KMS-11 (cell line): ENCODE results near the gene RAB40C.
"Not testable (repeated sequence)": the region's sequence is repeated elsewhere in the genome, so short reads cannot be mapped to it uniquely, and the experiment has no call there.

ENCODE experiments used
- H2AFZ ChIP-seq: fragments of 200-600 bp; sonication (generic); 2 replicates; pipeline ENCODE4 v1.6.1; 2016; ENCODE audit warnings: antibody characterized with exemption, mixed run types, low read depth
- H3K27ac ChIP-seq: fragments of 200-600 bp; sonication (generic); 2 replicates; pipeline ENCODE4 v1.6.1; 2016; ENCODE audit warnings: mild to moderate bottlenecking, mixed run types
- H3K27me3 ChIP-seq: fragments of 200-600 bp; sonication (generic); 2 replicates; pipeline ENCODE4 v1.6.1; 2017; ENCODE audit warnings: mild to moderate bottlenecking, low read depth, mixed run types, moderate library complexity; ENCODE audit not compliant: insufficient read depth
- H3K36me3 ChIP-seq: fragments of 200-600 bp; sonication (generic); 2 replicates; pipeline ENCODE4 v1.6.1; 2017; ENCODE audit warnings: mild to moderate bottlenecking, mixed run types; ENCODE audit not compliant: insufficient read depth
- H3K4me1 ChIP-seq: fragments of 200-600 bp; sonication (generic); 2 replicates; pipeline ENCODE4 v1.6.1; 2016; ENCODE audit warnings: mild to moderate bottlenecking, low read depth, mixed run types; ENCODE audit not compliant: poor library complexity, severe bottlenecking
- H3K4me2 ChIP-seq: fragments of 200-600 bp; sonication (generic); 2 replicates; pipeline ENCODE4 v1.7.0; 2016; ENCODE audit warnings: mild to moderate bottlenecking, mixed run types
- H3K4me3 ChIP-seq: fragments of 200-600 bp; sonication (generic); IDR thresholded peaks from 2 replicates; pipeline ENCODE4 v1.6.1; 2017; ENCODE audit warnings: low read depth, low read length, mixed read lengths; ENCODE audit not compliant: insufficient read depth
- H3K79me2 ChIP-seq: fragments of 200-600 bp; sonication (generic); 2 replicates; pipeline ENCODE4 v1.6.1; 2016; ENCODE audit warnings: low read depth, mixed run types; ENCODE audit not compliant: insufficient read depth
- H3K9ac ChIP-seq: fragments of 200-600 bp; sonication (generic); 2 replicates; pipeline ENCODE4 v1.6.1; 2016; ENCODE audit warnings: mild to moderate bottlenecking, mixed run types
- H4K20me1 ChIP-seq: fragments of 200-600 bp; sonication (generic); 2 replicates; pipeline ENCODE4 v1.6.1; 2016; ENCODE audit warnings: mild to moderate bottlenecking, mixed run types; ENCODE audit not compliant: insufficient read depth
- TF ChIP-seq, protein P1 (sequence below): fragments of 200-600 bp; sonication (generic); conservative IDR thresholded peaks from 2 replicates; pipeline ENCODE4 v1.6.1; 2017; ENCODE audit warnings: low read depth, mild to moderate bottlenecking, antibody characterized with exemption, low read length, moderate library complexity, mixed read lengths

RAB40C gene

DNA sequence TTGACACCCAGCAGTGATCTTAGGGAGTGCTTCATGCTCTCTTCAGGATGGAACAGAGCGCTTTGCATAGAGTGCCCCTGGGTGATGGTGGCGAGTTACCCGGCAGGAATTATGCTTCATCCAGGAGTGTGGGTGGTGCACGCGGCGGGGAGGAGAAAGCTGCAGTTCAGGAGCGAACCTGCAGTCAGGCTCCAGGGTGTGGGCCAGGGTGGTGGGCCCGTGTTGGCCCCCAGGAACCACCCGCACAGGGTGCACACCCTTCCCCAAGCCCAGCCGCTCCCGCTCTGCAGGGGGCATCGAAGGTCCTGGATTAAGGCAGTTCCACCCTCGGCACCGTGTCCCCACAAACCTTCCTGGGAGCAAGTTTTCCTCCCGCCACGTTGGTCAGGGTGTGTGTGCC, 3.9 kb downstream of the RAB40C start:
- Histone ChIP-seq H3K36me3 (no peaks in the 10 kb centered on the region), H3K79me2 (peaks cover 30% of the 10 kb centered on the region), H3K4me2 (no peak overlapping the region), H4K20me1 (no peaks in the 10 kb centered on the region), H3K9ac (no peak overlapping the region), H3K27me3 (no peaks in the 10 kb centered on the region), H3K27ac (no peak overlapping the region), H3K4me1 (peaks cover 7% of the 10 kb centered on the region), H2AFZ (no peak overlapping the region), H3K4me3 (no peak overlapping the region)
- TF ChIP-seq, protein P1, sequence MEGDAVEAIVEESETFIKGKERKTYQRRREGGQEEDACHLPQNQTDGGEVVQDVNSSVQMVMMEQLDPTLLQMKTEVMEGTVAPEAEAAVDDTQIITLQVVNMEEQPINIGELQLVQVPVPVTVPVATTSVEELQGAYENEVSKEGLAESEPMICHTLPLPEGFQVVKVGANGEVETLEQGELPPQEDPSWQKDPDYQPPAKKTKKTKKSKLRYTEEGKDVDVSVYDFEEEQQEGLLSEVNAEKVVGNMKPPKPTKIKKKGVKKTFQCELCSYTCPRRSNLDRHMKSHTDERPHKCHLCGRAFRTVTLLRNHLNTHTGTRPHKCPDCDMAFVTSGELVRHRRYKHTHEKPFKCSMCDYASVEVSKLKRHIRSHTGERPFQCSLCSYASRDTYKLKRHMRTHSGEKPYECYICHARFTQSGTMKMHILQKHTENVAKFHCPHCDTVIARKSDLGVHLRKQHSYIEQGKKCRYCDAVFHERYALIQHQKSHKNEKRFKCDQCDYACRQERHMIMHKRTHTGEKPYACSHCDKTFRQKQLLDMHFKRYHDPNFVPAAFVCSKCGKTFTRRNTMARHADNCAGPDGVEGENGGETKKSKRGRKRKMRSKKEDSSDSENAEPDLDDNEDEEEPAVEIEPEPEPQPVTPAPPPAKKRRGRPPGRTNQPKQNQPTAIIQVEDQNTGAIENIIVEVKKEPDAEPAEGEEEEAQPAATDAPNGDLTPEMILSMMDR = no peak

DNA sequence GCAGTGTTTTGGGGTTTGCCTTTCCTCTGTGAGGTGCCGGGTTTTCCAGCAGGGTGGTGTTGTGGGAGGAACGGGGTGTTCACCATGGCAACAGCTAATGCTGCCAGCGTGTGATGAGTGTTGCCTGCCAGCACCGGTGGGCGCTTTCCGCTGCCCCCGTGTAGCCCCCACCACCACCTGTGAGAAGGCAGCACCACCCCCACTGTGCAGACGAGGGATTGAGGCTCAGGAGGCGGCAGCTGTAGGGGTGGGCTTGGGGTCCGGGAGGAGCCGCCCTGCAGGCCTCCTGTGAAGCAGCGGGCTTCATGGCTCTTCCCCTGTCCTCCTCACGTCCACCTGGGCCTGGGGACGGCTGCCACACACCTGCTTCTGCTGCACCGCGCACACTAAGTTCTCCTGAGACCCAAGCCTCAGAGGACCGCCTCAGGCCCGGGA, 5.2 kb downstream of the RAB40C start:
- H2AFZ ChIP-seq = no peak overlapping the region
- peaks cover 7% of the 10 kb centered on the region for H3K4me1 ChIP-seq
- no peak overlapping the region for H3K4me2 ChIP-seq
- no peak overlapping the region for H3K27ac ChIP-seq
- no peaks in the 10 kb centered on the region for H3K36me3 ChIP-seq
- TF ChIP-seq, protein P1 = no peak
- no peaks in the 10 kb centered on the region for H3K27me3 ChIP-seq
- peaks cover 30% of the 10 kb centered on the region for H3K79me2 ChIP-seq
- H3K9ac ChIP-seq = no peak overlapping the region
- no peak overlapping the region for H3K4me3 ChIP-seq
- H4K20me1 ChIP-seq = no peaks in the 10 kb centered on the region

DNA sequence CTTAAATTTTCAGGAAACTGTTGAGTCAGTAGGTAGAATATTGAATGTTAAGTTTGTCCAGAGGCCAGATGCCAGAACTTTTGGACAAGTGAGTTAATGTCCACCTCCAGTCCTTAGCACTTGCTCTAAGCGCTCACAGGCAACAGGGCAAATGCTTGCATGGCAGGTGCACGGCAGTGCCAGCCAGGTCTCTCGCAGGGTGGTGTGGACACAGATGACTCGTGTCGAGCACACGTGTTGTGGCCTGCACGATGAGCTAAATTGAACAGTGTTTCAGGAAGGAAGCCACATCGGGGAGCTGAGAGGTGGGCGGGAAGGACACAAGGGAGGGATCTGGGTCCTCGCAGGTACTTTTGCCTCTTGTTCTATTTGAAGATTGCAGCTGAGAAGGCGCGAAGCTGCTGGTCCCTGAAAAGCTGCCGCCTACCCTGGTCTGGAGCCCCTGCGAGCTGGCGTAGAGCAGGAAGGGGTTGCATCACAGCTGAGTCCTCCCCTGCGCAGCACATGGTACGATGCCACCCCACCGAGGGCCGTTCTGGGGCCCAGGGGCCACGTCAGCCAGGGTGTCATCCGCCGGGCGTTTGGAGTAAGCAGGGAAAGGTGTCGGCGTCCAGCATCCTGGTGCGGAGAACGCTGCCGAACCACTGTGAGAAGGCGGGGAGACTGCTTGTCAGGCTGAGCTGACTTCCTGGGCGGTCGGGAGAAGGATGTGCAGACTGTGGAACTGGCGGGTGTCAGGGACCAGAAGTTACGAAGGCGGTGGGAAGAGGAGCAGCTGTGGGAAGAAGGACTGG, 6.3 kb downstream of the RAB40C start:
- H3K9ac ChIP-seq = no peak overlapping the region
- H3K36me3 ChIP-seq = no peaks in the 10 kb centered on the region
- peaks cover 25% of the 10 kb centered on the region for H3K79me2 ChIP-seq
- H3K27me3 ChIP-seq = no peaks in the 10 kb centered on the region
- no peak overlapping the region for H3K27ac ChIP-seq
- no peak overlapping the region for H3K4me2 ChIP-seq
- H4K20me1 ChIP-seq = no peaks in the 10 kb centered on the region
- TF ChIP-seq, protein P1 = no peak
- H3K4me1 ChIP-seq = peaks cover 3% of the 10 kb centered on the region
- no peak overlapping the region for H3K4me3 ChIP-seq
- no peak overlapping the region for H2AFZ ChIP-seq

DNA sequence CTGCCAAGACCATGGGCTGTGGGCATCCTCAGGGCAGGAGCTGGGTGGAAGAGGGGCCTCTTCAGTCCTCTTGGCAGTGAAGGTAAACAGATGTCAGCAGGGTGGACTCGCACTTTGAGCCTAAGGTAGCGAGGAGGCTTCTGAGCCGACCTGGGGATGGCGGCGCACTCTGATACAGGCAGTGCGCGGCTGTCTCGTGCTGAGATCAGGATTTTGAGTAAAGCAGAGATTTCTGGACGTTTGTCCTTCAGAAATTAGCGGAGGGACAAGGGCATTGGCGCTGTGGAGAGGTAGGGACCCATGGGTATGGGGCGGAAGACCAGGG, 6.8 kb downstream of the RAB40C start:
- TF ChIP-seq, protein P1 = no peak
- H2AFZ ChIP-seq = no peak overlapping the region
- H3K4me2 ChIP-seq = no peak overlapping the region
- H3K9ac ChIP-seq = no peak overlapping the region
- H4K20me1 ChIP-seq = no peaks in the 10 kb centered on the region
- H3K4me1 ChIP-seq = no peaks in the 10 kb centered on the region
- no peak overlapping the region for H3K4me3 ChIP-seq
- no peaks in the 10 kb centered on the region for H3K36me3 ChIP-seq
- no peak overlapping the region for H3K27ac ChIP-seq
- no peaks in the 10 kb centered on the region for H3K27me3 ChIP-seq
- peaks cover 25% of the 10 kb centered on the region; the same call in 1 of the 2 replicates for H3K79me2 ChIP-seq

DNA sequence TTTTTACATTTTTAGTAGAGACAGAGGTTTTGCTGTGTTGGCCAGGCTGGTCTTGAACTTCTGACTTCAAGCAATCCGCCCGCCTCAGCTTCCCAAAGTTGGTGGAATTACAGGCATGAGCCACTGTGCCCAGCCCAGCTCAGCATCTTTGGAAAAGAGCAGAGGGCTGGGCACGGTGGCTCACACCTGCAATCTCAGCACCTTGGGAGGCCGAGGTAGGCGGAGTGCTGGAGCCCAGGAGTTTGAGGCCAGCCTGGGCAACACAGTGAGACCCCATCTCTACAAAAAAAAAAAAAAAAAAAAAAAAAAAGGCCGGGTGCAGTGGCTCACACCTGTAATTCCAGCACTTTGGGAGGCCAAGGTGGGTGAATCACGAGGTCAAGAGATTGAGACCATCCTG, 7.8 kb downstream of the RAB40C start:
- H3K79me2 ChIP-seq = peaks cover 15% of the 10 kb centered on the region; the same call in 1 of the 2 replicates
- H4K20me1 ChIP-seq, H3K4me1 ChIP-seq: not testable (repeated sequence)

More for the DNA sequence above, 7.8 kb downstream of the RAB40C start:
- H3K4me3 ChIP-seq, H3K27me3 ChIP-seq, H3K4me2 ChIP-seq, H3K36me3 ChIP-seq, H3K9ac ChIP-seq, H3K27ac ChIP-seq, H2AFZ ChIP-seq: not testable (repeated sequence)
